Endothelial cell of umbilical vein (primary cell): ENCODE measurements around the gene IL4R. TPM values are rescaled to one million over a fixed set of nuclear protein-coding genes. Genes with fewer than 3 reads are reported as not detected.

Experiments used
- BruUV-seq: library from RNA; stranded (reverse); fragments of 400-500 nt; replicated peaks from 2 replicates; lab custom pipeline; 2021; lab: Mats Ljungman, UMichigan
- CTCF ChIA-PET: fragments of 300-600, 350-600 bp; sonication (Branson Sonifier 250); formaldehyde crosslinking; loops from one replicate; lab custom pipeline; 2021; ENCODE audit warnings: antibody characterized with exemption, inconsistent platforms; lab: Charles Lee
- POLR2A ChIA-PET: fragments of 300-600, 350-600 bp; sonication (Branson Sonifier 250); formaldehyde crosslinking; loops from one replicate; lab custom pipeline; 2021; ENCODE audit warnings: antibody characterized with exemption, inconsistent platforms; lab: Charles Lee
- DNase-seq: peaks from one replicate; pipeline ENCODE4 v3.0.0-alpha.2; 2011; ENCODE audit warnings: low read depth, low spot score
- FAIRE-seq: peaks from 2 replicates; lab custom pipeline; 2011; peaks lifted over from hg19 to GRCh38; lab: Jason Lieb, UNC
- H2AFZ ChIP-seq: 2 replicates; pipeline ENCODE4 v1.6.0; 2012; ENCODE audit warnings: low read depth, low read length, control low read depth, inconsistent platforms
- H3K27ac ChIP-seq: 2 replicates; pipeline ENCODE4 v1.5.1; 2011; ENCODE audit warnings: low read depth, mild to moderate bottlenecking, control low read depth, low read length, moderate library complexity; ENCODE audit not compliant: insufficient read depth
- H3K27me3 ChIP-seq, 2 experiments: 2 replicates each; pipeline versions ENCODE4 v1.6.0 to v1.6.1; 2011; ENCODE audit warnings: low read length in 2 of 2, mixed read lengths in 1 of 2; ENCODE audit not compliant: control insufficient read depth in 2 of 2, insufficient read depth in 2 of 2
- H3K36me3 ChIP-seq, 2 experiments: 2 replicates in 1 of 2; 3 replicates in 1 of 2; pipeline ENCODE4 v1.5.1; 2011; ENCODE audit warnings: low read length in 2 of 2, mild to moderate bottlenecking in 1 of 2, moderate library complexity in 1 of 2; ENCODE audit not compliant: control insufficient read depth in 2 of 2, insufficient read depth in 2 of 2; ENCODE audit errors: extremely low read depth in 1 of 2
- H3K4me1 ChIP-seq: 3 replicates; pipeline ENCODE4 v1.5.1; 2011; ENCODE audit warnings: mild to moderate bottlenecking, low read length; ENCODE audit not compliant: control insufficient read depth, insufficient read depth; ENCODE audit errors: extremely low read depth
- H3K4me2 ChIP-seq: 2 replicates; pipeline ENCODE4 v1.6.1; 2011; ENCODE audit warnings: low read length, control low read depth, mixed read lengths; ENCODE audit not compliant: insufficient read depth
- H3K4me3 ChIP-seq, 3 experiments: fragments of 200-600 bp in 1 of 3; sonication (generic), shearing (Covaris generic) in 1 of 3; replicated peaks in 1 of 3; 2 replicates each; pipeline ENCODE4 v1.5.1; 2011 to 2016; ENCODE audit warnings: control low read depth in 3 of 3, low read length in 3 of 3, mild to moderate bottlenecking in 2 of 3, inconsistent platforms in 1 of 3, low read depth in 1 of 3, moderate library complexity in 1 of 3; ENCODE audit not compliant: insufficient read depth in 1 of 3
- H3K79me2 ChIP-seq: 2 replicates; pipeline ENCODE4 v1.6.0; 2012; ENCODE audit warnings: low read length, inconsistent platforms; ENCODE audit not compliant: control insufficient read depth, insufficient read depth
- H3K9ac ChIP-seq: replicated peaks from 2 replicates; pipeline ENCODE3; 2011; ENCODE audit warnings: low read length, control low read depth; ENCODE audit not compliant: insufficient read depth; ENCODE audit errors: extremely low read depth
- H3K9me1 ChIP-seq: replicated peaks from 3 replicates; pipeline ENCODE4 v1.6.0; 2011; ENCODE audit warnings: mild to moderate bottlenecking, low read length; ENCODE audit not compliant: control insufficient read depth, insufficient read depth; ENCODE audit errors: extremely low read depth
- H3K9me3 ChIP-seq: replicated peaks from 2 replicates; pipeline ENCODE4 v1.5.1; 2012; ENCODE audit warnings: low read length, inconsistent platforms; ENCODE audit not compliant: control insufficient read depth, insufficient read depth
- H4K20me1 ChIP-seq: replicated peaks from 2 replicates; pipeline ENCODE3; 2011; ENCODE audit warnings: mild to moderate bottlenecking, low read length; ENCODE audit not compliant: control insufficient read depth, insufficient read depth; ENCODE audit errors: extremely low read depth
- CTCF ChIP-seq, 2 donors: IDR thresholded peaks; 1 replicate in 1 of 2; 2 replicates in 1 of 2; pipeline ENCODE4 v1.5.1; 2011; ENCODE audit warnings: low read length in 2 of 2, mild to moderate bottlenecking in 2 of 2, moderate library complexity in 2 of 2, control low read depth in 1 of 2, inconsistent platforms in 1 of 2, low read depth in 1 of 2; ENCODE audit not compliant: insufficient read depth in 1 of 2; ENCODE audit errors: extremely low read depth in 1 of 2
- EZH2 ChIP-seq: IDR thresholded peaks from 2 replicates; pipeline ENCODE4 v1.6.1; 2012; ENCODE audit warnings: borderline replicate concordance, low read depth, mild to moderate bottlenecking, moderate library complexity, low read length, inconsistent platforms; ENCODE audit not compliant: severe bottlenecking
- FOS ChIP-seq: IDR thresholded peaks from 2 replicates; pipeline ENCODE4 v1.6.1; 2011; ENCODE audit warnings: mild to moderate bottlenecking, low read length, moderate library complexity, borderline replicate concordance; ENCODE audit not compliant: insufficient read depth
- GATA2 ChIP-seq: IDR thresholded peaks from 2 replicates; pipeline ENCODE4 v1.7.0; 2011; ENCODE audit warnings: low read depth, mild to moderate bottlenecking, moderate library complexity, mixed read lengths, low read length; ENCODE audit not compliant: insufficient read length, insufficient read depth
- JUN ChIP-seq: IDR thresholded peaks from 2 replicates; pipeline ENCODE4 v1.6.1; 2011; ENCODE audit warnings: borderline replicate concordance, low read depth; ENCODE audit not compliant: insufficient read length, insufficient read depth
- MAX ChIP-seq: IDR thresholded peaks from 2 replicates; pipeline ENCODE4 v1.6.1; 2011; ENCODE audit not compliant: insufficient read depth, insufficient read length
- MYC ChIP-seq: IDR thresholded peaks from one replicate; pipeline ENCODE4 v1.6.1; 2011; ENCODE audit warnings: mild to moderate bottlenecking, low read depth, low read length
- POLR2A ChIP-seq: IDR thresholded peaks from 2 replicates; pipeline ENCODE4 v1.6.1; 2012; ENCODE audit warnings: low read depth, mild to moderate bottlenecking, control low read depth, low read length
- POLR2AphosphoS5 ChIP-seq: IDR thresholded peaks from 2 replicates; pipeline ENCODE4 v1.6.1; 2012; ENCODE audit warnings: low read depth, mild to moderate bottlenecking, control low read depth, low read length, moderate library complexity; ENCODE audit not compliant: insufficient read depth
- dilution Hi-C: fragments of 300-500 bp; cut with MboI; formaldehyde crosslinking; loops from one replicate; pipeline ENCODE4 v1.15.0; 2019; ENCODE audit warnings: low sequenced_read_pairs; ENCODE audit not compliant: extremely low pct_ligation_motif_present
- intact Hi-C: fragments of 100-400 bp; cut with micrococcal nuclease; formaldehyde crosslinking; loops from one replicate; pipeline ENCODE4 v1.10.0; 2022
- polyA plus RNA-seq, 4 experiments: library from polyadenylated mRNA; depleted of rRNA in 3 of 4; stranded (reverse) in 3 of 4; unstranded in 1 of 4; fragments of >200 nt; gene quantifications; 2 replicates each; pipeline versions ENCODE4 v1.2.1 to v1.2.3, GENCODE V29; 2011 to 2012; ENCODE audit warnings: missing spikeins in 1 of 4
- total RNA-seq: library from RNA; stranded (reverse); gene quantifications from 2 replicates; pipeline ENCODE4 v1.2.3, GENCODE V29; 2021

IL4R gene
- total and polyA plus RNA-seq, 2 donors (not counting 3 experiments of a cell fraction or from before 2014, with no cell fraction given) = 138 to 139 TPM

- FAIRE-seq (no peak), DNase-seq (no peak)
- H3K9me3 ChIP-seq = no peaks in the 10 kb centered on the region
- no peaks in the 10 kb centered on the region for H4K20me1 ChIP-seq
- no TSS peak for BruUV-seq
- intact Hi-C loops = no loop called here
- no peak overlapping the region for H3K9ac ChIP-seq
- no peaks in the 10 kb centered on the region for H3K27me3 ChIP-seq
- no peaks in the 10 kb centered on the region for H3K9me1 ChIP-seq
- TF ChIP-seq FOS = no peak
- TF ChIP-seq MYC = no peak
- no peak for TF ChIP-seq EZH2
- no peak for TF ChIP-seq MAX
- TF ChIP-seq POLR2AphosphoS5 = no peak
- TF ChIP-seq JUN = no peak
- no peak for TF ChIP-seq CTCF (IDR thresholded peaks at IDR 0.05; ENCODE audit: extremely low read depth in 1 of 2, insufficient read depth in 1 of 2, low read depth in 1 of 2, low read length in 2 of 2)
- TF ChIP-seq POLR2A = no peak
- TF ChIP-seq GATA2 = no peak
- no peak overlapping the region for H2AFZ ChIP-seq
- dilution Hi-C loops = no loop called here
- no peak overlapping the region for H3K4me2 ChIP-seq
- H3K36me3 ChIP-seq = peaks cover 6 to 12% of the 10 kb centered on the region in 2 experiments
- H3K27ac ChIP-seq = no peak overlapping the region
- CTCF ChIA-PET = interaction anchor here (0.6 to 2.2 kb wide), 4 partner anchors 37 to 94 kb away, joined by 3 to 16 read pairs (median 4); no protein-coding TSS in a partner anchor
- peaks cover 50% of the 10 kb centered on the region for H3K4me1 ChIP-seq
- H3K4me3 ChIP-seq = no peak overlapping the region
- POLR2A ChIA-PET = no interaction called here
- H3K79me2 ChIP-seq = peaks cover 68% of the 10 kb centered on the region
Measured at GRCh38 chr16:27328937-27329336, 15.2 kb downstream of the IL4R start.
